ENCODE data around the gene FBXO22.
"Not testable (repeated sequence)": the region's sequence is repeated elsewhere in the genome, so short reads cannot be mapped to it uniquely, and the experiment has no call there.

FBXO22 gene

DNA sequence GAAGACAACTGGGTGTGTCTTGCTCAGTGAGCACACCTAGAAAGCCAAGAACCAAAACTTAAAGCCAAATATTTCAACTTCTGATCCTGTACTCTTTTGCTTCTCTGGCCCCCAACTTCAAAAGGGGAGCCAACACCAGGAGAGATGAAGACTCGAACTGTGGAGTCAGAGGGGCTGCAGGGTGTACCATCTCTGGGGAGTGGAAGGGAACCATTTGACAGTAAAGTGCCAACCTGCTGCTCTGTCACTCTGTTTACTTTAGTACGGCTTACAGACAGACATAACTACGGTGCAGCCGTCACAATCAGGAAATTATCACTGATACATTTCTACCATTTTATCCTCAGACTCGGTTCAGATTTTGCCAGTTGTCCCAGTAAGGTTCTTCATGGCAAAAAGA, 1.6 kb downstream of the FBXO22 start:
- Histone ChIP-seq H3K4me1 (peaks cover 0 to 26% (median 12%) of the 10 kb centered on the region in 4 donors), H3K27me3 (no peaks in the 10 kb centered on the region), H3K36me3 (peaks cover 0 to 9% (median 0%) of the 10 kb centered on the region in 3 donors), H3K4me3 (no peak overlapping the region), H3K9me3 (no peaks in the 10 kb centered on the region), H3K27ac (no peak overlapping the region)
- TF ChIP-seq, protein P1, sequence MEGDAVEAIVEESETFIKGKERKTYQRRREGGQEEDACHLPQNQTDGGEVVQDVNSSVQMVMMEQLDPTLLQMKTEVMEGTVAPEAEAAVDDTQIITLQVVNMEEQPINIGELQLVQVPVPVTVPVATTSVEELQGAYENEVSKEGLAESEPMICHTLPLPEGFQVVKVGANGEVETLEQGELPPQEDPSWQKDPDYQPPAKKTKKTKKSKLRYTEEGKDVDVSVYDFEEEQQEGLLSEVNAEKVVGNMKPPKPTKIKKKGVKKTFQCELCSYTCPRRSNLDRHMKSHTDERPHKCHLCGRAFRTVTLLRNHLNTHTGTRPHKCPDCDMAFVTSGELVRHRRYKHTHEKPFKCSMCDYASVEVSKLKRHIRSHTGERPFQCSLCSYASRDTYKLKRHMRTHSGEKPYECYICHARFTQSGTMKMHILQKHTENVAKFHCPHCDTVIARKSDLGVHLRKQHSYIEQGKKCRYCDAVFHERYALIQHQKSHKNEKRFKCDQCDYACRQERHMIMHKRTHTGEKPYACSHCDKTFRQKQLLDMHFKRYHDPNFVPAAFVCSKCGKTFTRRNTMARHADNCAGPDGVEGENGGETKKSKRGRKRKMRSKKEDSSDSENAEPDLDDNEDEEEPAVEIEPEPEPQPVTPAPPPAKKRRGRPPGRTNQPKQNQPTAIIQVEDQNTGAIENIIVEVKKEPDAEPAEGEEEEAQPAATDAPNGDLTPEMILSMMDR (IDR thresholded peaks at IDR 0.05) = no peak
- intact Hi-C loops (cut with DNase I; ENCODE audit: low total_unique reads) = no loop called here
- DNase-seq = no peak

DNA sequence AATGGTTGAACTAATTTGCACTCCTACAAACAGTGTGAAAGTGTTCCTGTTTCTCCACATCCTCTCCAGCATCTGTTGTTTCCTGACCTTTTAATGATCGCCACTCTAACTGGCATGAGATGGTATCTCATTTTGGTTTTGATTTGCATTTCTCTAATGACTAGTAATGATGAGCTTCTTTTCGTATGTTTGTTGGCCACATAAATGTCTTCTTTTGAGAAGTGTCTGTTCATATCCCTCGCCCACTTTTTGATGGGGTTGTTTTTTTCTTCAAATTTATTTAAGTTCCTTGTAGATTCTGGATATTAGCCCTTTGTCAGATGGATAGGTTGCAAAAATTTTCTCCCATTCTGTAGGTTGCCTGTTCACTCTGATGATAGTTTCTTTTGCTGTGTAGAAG, 6.7 kb downstream of the FBXO22 start:
- DNase-seq; H3K9me3 ChIP-seq; intact Hi-C loops (cut with DNase I; ENCODE audit: low total_unique reads); H3K27ac ChIP-seq; H3K27me3 ChIP-seq; H3K4me3 ChIP-seq: not testable (repeated sequence)
- H3K36me3 ChIP-seq = peaks cover 15 to 44% (median 17%) of the 10 kb centered on the region in 3 donors
- peaks cover 0 to 12% (median 1%) of the 10 kb centered on the region in 4 donors for H3K4me1 ChIP-seq

DNA sequence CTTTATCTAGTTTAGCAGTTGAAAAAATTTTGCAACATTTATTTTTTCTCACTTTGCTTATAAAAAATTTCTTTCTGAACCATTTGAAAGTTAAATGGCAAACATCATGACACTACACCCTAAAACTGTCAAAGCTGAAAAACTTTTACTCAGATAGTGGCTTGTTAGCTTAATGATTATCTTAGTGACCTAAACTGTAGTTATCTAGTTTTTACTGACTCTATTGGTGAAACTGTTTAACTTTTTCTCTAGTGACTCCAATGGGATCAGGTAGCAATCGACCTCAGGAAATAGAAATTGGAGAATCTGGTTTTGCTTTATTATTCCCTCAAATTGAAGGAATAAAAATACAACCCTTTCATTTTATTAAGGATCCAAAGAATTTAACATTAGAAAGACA, 13.3 kb downstream of the FBXO22 start:
- H3K27ac ChIP-seq = no peak overlapping the region
- H3K27me3 ChIP-seq = no peaks in the 10 kb centered on the region
- TF ChIP-seq, protein P1 (IDR thresholded peaks at IDR 0.05) = no peak
- H3K4me1 ChIP-seq = no peaks in the 10 kb centered on the region
- no peak overlapping the region for H3K4me3 ChIP-seq
- DNase-seq = no peak
- no peaks in the 10 kb centered on the region for H3K9me3 ChIP-seq
- peaks cover 20 to 61% (median 45%) of the 10 kb centered on the region in 3 donors for H3K36me3 ChIP-seq
- intact Hi-C loops (cut with DNase I; ENCODE audit: low total_unique reads) = no loop called here

DNA sequence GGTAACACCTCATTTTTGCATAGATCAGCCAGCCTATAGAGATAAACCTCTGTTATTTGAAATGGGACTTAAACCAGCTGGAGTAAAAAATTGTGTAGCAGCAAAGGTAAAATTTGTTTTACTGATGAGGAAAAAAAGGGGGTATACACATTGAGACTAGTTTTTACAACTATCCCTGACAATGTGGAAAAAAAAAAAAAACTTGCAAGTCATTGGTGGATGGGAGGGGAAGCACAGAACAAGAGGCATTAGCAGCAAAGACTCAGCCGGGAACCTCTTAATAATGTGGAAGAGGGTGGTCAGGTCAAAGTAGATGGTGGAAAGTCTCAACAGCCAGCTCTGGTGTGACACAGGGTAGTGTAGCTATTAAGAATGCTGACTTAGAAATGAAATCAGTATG, 14.5 kb downstream of the FBXO22 start:
- peaks cover 20 to 56% (median 41%) of the 10 kb centered on the region in 3 donors for H3K36me3 ChIP-seq
- no peak overlapping the region for H3K4me3 ChIP-seq
- no peak overlapping the region for H3K27ac ChIP-seq
- DNase-seq = no peak
- no peaks in the 10 kb centered on the region for H3K9me3 ChIP-seq
- H3K4me1 ChIP-seq = no peaks in the 10 kb centered on the region
- no peaks in the 10 kb centered on the region for H3K27me3 ChIP-seq
- TF ChIP-seq, protein P1 (IDR thresholded peaks at IDR 0.05) = no peak
- intact Hi-C loops (cut with DNase I; ENCODE audit: low total_unique reads) = no loop called here

DNA sequence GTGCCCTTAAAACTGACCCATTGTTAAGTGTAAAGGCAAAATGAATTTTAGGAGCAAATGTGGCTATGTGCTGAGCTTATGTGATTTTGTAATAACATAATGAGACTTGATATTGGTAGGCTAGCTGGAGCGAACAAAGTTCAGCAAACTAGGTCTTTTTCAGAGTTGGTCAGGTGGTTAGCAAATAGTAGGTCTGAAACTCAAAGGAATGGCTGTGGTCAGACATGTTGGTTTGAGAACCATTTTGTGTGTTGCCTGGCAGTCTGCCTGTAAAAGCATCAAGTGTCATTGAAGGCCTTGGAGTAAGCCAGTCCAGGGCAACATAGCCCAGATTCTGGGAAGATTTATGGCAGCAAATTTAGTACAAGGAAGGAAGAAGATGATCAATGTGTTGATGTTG, 16.4 kb downstream of the FBXO22 start:
- no peaks in the 10 kb centered on the region for H3K27me3 ChIP-seq
- H3K9me3 ChIP-seq = no peaks in the 10 kb centered on the region
- H3K4me3 ChIP-seq = no peak overlapping the region
- no peaks in the 10 kb centered on the region for H3K4me1 ChIP-seq
- peaks cover 8 to 38% (median 28%) of the 10 kb centered on the region in 3 donors for H3K36me3 ChIP-seq
- no peak overlapping the region for H3K27ac ChIP-seq
- TF ChIP-seq, protein P1 (IDR thresholded peaks at IDR 0.05) = no peak
- intact Hi-C loops (cut with DNase I; ENCODE audit: low total_unique reads) = no loop called here
- no peak for DNase-seq

DNA sequence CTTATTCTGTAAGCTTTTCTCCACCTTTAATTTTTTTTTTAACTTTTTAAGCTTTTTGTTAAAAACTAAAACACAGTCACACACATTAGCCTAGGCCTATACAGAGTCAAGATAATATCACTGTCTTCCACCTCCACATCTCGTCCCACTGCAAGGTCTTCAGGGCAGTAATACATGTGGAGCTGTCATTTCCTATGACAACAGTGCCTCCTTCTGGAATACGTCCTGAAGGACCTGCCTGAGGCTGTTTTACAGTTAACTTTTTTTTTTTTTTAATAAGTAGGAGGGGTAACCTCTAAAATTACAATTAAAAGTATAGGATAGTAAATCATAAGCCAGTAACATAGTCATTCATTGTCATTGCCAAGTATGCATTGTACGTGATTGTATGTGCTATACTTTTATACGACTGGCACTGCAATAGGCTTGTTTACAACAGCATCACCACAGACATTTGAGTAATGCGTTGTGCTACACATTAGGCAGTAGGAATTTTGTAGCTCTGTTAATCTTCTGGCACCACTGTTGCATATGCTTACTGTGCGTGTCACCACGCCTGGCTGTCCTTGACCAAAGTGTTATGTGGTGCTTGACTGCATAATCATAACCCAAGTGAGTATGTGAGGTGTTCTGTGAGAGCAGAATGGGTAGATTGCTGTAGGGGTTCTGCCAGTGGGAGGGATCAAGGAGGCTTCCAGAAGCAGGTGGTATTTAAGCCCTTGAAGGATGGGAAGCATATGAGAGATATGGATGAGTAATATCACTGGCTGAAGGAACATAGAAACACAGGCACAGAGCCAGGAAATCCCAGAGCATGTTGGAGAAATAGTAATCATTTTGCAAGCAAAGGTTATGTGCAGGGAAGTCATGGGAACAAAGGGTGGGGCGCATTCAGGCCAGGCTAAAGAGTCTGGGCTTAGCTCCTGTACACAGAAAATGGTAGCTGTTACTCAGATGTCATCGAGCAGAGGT, 18.3 kb downstream of the FBXO22 start:
- intact Hi-C loops (cut with DNase I; ENCODE audit: low total_unique reads) = no loop called here
- H3K27ac ChIP-seq = no peak overlapping the region
- TF ChIP-seq, protein P1 (IDR thresholded peaks at IDR 0.05) = no peak
- H3K4me3 ChIP-seq = no peak overlapping the region
- DNase-seq = peak in 1 of 2 donors; percentile 44
- H3K9me3 ChIP-seq = no peaks in the 10 kb centered on the region
- no peaks in the 10 kb centered on the region for H3K27me3 ChIP-seq
- H3K4me1 ChIP-seq = no peaks in the 10 kb centered on the region
- H3K36me3 ChIP-seq = peaks cover 5 to 25% (median 24%) of the 10 kb centered on the region in 3 donors

All from tibial artery (tissue), 4 donors.